GM13976 (cell line): Measurements from ENCODE around the gene ZNF816.
"Not testable (repeated sequence)": the region's sequence is repeated elsewhere in the genome, so short reads cannot be mapped to it uniquely, and the experiment has no call there.

Experiments
- DNase-seq: peaks from one replicate; pipeline ENCODE4 v3.0.0; 2012; ENCODE audit warnings: low spot score
- CTCF ChIP-seq: IDR thresholded peaks from 2 replicates; pipeline ENCODE4 v1.5.1; 2012; ENCODE audit warnings: borderline replicate concordance, mild to moderate bottlenecking; ENCODE audit not compliant: insufficient read depth; ENCODE audit errors: extremely low read depth, missing control alignments, control extremely low read depth
- in situ Hi-C: fragments of 300-500 bp; cut with MboI; formaldehyde crosslinking; loops from one replicate; pipeline ENCODE4 v1.12.0; 2022; ENCODE audit warnings: low sequenced_read_pairs, mixed read lengths, inconsistent platforms; ENCODE audit not compliant: unreplicated experiment

The ZNF816 gene

DNA sequence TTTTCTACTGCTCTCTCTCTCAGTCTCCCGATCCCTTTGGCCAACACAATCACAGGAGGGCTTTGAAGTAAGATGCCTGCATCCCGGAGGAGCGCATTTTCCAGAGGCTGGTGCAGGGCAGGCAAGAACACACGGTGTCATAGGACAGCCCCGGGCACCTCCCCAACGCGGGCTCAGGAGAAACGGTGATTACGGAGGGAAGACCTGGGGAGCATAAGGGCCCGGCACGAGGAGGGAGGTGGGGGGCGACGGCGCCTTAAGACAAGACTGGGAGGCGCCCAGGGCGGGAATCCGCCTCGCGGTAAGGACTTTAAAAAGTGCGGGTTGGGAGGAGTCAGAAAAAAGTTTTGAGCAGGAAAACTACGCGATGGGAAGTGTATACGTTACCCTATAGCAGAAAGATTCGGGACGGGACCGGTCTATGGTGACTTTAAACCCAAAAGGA is 20.7 kb downstream of the ZNF816 start:
- TF ChIP-seq CTCF = no peak
- in situ Hi-C loops = no loop called here
- no peak for DNase-seq

- in situ Hi-C loops, DNase-seq: not testable (repeated sequence)
These were observed 21.2 kb downstream of the ZNF816 start for GRCh38 chr19:52941523-52941922.

GRCh38 chr19:52940905-52941304 is 21.8 kb downstream of the ZNF816 start:
- in situ Hi-C loops, DNase-seq: not testable (repeated sequence)

DNA sequence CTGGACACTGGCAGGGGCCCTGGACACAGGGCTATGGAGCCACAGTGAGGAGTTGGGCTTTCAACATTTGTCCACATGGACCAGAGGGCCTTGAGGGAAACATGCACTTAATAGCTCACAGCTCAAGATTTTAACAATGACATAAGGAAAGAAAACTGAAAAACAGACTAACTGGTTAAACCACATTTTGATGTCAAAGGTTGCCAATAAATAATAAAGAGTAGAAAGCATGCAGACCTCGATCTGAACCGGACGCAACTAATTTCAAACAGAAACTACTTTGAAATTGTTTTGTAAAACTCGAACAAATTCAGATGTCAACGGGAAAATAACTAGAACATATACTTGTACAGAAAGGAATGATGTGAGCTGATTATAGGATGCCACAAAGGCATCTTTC is 23.9 kb downstream of the ZNF816 start:
- no peak for TF ChIP-seq CTCF
- no peak for DNase-seq
- in situ Hi-C loops = no loop called here

DNA sequence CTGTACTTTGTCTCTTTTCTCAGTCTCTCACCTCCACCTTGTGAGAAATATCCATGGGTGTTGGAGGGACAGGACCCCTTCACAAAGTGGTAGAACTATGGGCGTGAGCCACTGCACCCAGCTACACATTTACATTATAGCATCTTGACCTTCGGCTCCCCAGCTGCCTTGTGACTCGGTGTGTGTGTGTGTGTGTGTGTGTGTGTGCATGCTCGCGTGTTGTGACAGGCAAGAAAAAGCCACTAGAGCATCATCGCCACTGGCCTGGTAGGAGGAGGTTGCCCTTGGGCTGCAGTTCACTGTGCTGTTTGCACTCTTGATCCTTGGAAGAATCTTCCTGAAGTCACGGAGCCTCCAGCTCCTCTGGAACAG is 25.7 kb downstream of the ZNF816 start:
- no peak for TF ChIP-seq CTCF
- no peak for DNase-seq
- in situ Hi-C loops = no loop called here

DNA sequence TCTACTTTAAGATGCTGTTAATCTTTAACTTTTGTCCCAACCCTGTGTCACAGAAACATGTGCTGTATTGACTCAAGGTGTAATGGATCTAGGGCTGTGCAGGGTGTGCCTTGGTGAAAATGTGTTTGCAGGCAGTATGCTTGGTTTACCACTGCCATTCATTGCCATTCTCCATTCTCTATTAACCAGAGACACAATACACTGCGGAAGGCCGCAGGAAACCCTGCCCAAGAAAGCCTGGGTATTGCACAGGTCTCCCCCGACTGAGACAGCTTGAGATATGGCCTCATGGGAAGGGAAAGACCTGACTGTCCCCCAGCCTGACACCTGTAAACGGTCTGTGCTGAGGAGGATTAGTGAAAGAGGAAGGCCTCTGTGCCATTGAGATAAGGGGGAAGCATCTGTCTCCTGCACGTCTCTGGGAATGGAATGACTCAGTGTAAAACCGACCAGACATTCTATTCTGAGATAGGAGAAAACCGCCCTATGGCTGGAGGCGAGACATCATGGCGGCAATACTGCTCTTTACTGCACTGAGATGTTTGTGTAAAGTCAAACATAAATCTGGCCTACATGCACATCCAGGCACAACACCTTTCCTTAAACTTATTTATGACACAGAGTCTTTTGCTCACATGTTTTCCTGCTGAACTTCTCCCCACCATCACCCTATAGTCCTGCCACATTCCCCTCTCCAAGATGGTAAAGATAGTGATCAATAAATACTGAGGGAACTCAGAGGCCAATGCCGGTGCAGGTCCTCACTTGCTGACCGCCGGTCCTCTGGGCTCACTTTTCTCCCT is 26.3 kb downstream of the ZNF816 start:
- TF ChIP-seq CTCF = no peak
- in situ Hi-C loops = no loop called here
- no peak for DNase-seq

GRCh38 chr19:52935434-52935833 is 27.2 kb downstream of the ZNF816 start:
- no peak for TF ChIP-seq CTCF
- no peak for DNase-seq
- in situ Hi-C loops = no loop called here

DNA sequence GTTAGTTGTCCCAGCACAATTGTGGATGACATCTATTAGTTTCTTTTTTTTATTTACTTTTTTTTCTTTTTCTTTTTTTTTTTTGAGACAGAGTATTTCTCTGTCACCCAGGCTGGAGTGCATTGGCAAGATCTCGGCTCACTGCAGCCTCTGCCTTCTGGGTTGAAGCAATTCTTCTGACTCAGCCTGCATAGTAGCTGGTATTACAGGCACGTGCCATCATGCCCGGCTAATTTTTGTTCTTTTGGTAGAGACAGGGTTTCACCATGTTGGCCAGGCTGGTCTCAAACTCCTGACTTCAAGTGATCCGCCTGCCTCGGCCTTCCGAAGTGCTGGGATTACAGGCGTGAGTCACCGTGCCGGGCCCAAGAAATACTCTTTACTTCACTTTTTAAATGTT is 38.0 kb downstream of the ZNF816 start:
- in situ Hi-C loops, DNase-seq: not testable (repeated sequence)
